ENCODE measurements around the gene SPATA32. TPM values are rescaled to one million over a fixed set of nuclear protein-coding genes. Genes with fewer than 3 reads are reported as not detected.

Gene SPATA32
- total RNA-seq, 1 donor from 2014 or later: not detected

DNA sequence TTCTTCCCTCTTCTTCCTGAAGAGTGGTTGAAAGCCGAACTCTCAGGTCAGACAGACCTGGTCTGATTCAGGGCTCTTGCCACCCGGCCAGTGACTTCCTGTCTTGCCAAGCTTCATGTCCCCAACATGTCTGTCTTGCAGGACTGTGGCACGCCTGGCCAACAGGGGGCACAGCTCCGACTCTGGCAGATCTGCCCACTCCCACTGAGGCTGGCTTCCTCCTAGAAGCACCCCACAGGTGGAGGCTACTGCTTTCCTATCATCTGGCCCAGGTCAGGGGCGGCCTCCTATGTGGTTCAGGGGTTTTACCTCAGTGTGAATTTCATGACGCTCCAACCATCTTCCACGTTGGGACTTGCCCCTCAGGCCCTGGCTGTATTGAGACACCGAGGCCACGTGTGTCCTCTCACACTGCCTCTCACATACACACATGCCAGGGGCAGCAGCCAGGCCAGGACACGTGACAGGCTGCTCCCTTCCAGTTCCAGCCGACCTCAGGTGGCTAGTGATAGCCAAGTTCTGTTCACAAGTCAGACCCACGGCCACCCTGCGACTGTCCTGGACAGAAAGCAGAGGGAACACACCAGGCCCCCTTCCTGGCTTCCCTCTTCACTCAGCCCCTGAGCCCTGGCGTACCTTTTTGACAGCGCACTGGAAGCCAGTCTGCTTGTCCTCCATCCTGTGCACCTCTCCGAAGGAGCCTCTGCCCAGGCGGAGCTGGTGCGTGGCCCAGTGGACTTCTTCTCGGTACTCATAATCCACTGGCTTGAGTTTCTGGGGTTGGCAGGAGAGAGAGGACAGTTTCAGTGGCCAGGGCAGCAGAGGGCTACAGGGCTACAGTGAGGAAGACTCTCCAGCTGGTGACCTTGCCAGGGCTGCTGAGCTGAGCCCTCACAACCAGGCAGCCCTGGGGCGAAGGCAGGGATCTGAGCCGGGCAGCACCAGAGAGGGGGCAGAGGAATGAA lies 22.6 kb upstream of the SPATA32 start:
- peaks cover 10% of the 10 kb centered on the region for H3K4me1 Mint-ChIP-seq (ENCODE audit: low read depth, unreplicated experiment)
- H3K4me3 Mint-ChIP-seq (ENCODE audit: unreplicated experiment): no peak overlapping the region
- peaks cover 3% of the 10 kb centered on the region for H3K9me3 Mint-ChIP-seq (ENCODE audit: unreplicated experiment)
- H3K27me3 Mint-ChIP-seq (ENCODE audit: unreplicated experiment): peaks cover 4% of the 10 kb centered on the region
- H3K36me3 Mint-ChIP-seq (ENCODE audit: unreplicated experiment): no peaks in the 10 kb centered on the region
- no peak for DNase-seq
- TF ChIP-seq, protein P1, sequence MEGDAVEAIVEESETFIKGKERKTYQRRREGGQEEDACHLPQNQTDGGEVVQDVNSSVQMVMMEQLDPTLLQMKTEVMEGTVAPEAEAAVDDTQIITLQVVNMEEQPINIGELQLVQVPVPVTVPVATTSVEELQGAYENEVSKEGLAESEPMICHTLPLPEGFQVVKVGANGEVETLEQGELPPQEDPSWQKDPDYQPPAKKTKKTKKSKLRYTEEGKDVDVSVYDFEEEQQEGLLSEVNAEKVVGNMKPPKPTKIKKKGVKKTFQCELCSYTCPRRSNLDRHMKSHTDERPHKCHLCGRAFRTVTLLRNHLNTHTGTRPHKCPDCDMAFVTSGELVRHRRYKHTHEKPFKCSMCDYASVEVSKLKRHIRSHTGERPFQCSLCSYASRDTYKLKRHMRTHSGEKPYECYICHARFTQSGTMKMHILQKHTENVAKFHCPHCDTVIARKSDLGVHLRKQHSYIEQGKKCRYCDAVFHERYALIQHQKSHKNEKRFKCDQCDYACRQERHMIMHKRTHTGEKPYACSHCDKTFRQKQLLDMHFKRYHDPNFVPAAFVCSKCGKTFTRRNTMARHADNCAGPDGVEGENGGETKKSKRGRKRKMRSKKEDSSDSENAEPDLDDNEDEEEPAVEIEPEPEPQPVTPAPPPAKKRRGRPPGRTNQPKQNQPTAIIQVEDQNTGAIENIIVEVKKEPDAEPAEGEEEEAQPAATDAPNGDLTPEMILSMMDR (IDR thresholded peaks at IDR 0.05; ENCODE audit: partially characterized antibody, unreplicated experiment): no peak
- no peak overlapping the region for H3K27ac Mint-ChIP-seq (ENCODE audit: unreplicated experiment)

- peaks cover 4% of the 10 kb centered on the region for H3K27me3 Mint-ChIP-seq (ENCODE audit: unreplicated experiment)
- no peak for DNase-seq
- TF ChIP-seq, protein P1 (IDR thresholded peaks at IDR 0.05; ENCODE audit: partially characterized antibody, unreplicated experiment): no peak
- no peak overlapping the region for H3K4me3 Mint-ChIP-seq (ENCODE audit: unreplicated experiment)
- no peak overlapping the region for H3K27ac Mint-ChIP-seq (ENCODE audit: unreplicated experiment)
- H3K36me3 Mint-ChIP-seq (ENCODE audit: unreplicated experiment): no peaks in the 10 kb centered on the region
- H3K9me3 Mint-ChIP-seq (ENCODE audit: unreplicated experiment): peaks cover 3% of the 10 kb centered on the region
- H3K4me1 Mint-ChIP-seq (ENCODE audit: low read depth, unreplicated experiment): peaks cover 8% of the 10 kb centered on the region
These were observed 21.8 kb upstream of the SPATA32 start for GRCh38 chr17:45283711-45284110.

DNA sequence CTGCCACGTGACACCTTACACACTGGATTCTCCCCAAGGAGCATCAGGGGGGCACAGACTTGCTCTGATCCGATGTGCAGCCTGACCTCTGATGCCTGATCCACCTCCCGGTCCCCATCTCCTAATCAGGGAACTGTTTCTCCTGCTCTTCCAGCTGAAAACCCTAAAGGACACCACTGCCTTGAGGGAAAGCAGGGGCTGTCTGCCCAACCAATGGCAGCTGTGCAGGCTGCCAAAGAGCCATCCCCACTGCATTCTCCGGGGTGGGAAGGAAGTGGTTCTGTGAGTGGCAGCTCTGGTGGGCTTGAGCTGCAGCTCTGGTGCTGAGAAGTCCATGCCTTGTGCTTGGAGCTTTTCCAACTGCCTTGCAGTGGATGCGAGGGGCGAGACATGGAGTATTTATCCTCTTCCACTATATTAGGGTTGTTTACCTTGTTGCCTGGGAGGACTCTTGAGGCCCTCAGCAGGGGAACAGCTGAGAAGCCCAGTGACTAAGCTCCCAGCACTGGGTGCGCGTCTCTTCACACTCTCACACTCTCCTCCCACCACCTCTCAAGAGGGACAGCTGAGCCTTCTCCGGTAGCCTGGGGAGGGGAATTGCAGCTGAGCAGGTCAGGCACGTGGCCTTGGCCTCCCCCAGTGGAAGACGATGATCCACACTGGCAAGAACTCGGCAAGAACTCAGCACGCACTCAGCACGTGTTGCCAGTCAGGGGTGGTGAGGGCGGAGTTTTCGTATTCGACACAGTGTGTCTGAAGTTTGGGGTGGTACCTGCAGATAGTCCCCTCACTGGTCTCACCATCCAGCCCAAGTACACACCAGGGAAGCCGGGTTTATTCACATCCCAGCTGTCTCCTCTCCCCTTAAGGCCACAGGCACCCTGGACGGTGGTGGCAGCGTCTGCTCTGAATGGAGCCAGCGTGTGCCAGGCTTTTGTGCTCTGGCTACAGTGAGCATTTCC lies 21.1 kb upstream of the SPATA32 start:
- no peak overlapping the region for H3K27ac Mint-ChIP-seq (ENCODE audit: unreplicated experiment)
- DNase-seq: no peak
- peaks cover 6% of the 10 kb centered on the region for H3K4me1 Mint-ChIP-seq (ENCODE audit: low read depth, unreplicated experiment)

GRCh38 chr17:45279898-45280297 lies 18.0 kb upstream of the SPATA32 start:
- TF ChIP-seq, protein P1 (IDR thresholded peaks at IDR 0.05; ENCODE audit: partially characterized antibody, unreplicated experiment): no peak
- Mint-ChIP-seq H3K36me3 (ENCODE audit: unreplicated experiment) (no peaks in the 10 kb centered on the region), H3K27me3 (ENCODE audit: unreplicated experiment) (peaks cover 3% of the 10 kb centered on the region), H3K4me1 (ENCODE audit: low read depth, unreplicated experiment) (no peaks in the 10 kb centered on the region), H3K9me3 (ENCODE audit: unreplicated experiment) (peaks cover 2% of the 10 kb centered on the region), H3K27ac (ENCODE audit: unreplicated experiment) (no peak overlapping the region), H3K4me3 (ENCODE audit: unreplicated experiment) (no peak overlapping the region)
- DNase-seq: no peak

More for the DNA sequence above, 21.1 kb upstream of the SPATA32 start:
- TF ChIP-seq, protein P1 (IDR thresholded peaks at IDR 0.05; ENCODE audit: partially characterized antibody, unreplicated experiment): no peak
- H3K9me3 Mint-ChIP-seq (ENCODE audit: unreplicated experiment): peaks cover 3% of the 10 kb centered on the region
- H3K27me3 Mint-ChIP-seq (ENCODE audit: unreplicated experiment): peaks cover 4% of the 10 kb centered on the region
- H3K36me3 Mint-ChIP-seq (ENCODE audit: unreplicated experiment): no peaks in the 10 kb centered on the region
- no peak overlapping the region for H3K4me3 Mint-ChIP-seq (ENCODE audit: unreplicated experiment)

All from glutamatergic neuron (in vitro differentiated cells).